ENCODE measurements around the gene FOXO6. TPM values are rescaled to one million over a fixed set of nuclear protein-coding genes. Genes with fewer than 3 reads are reported as not detected.

The FOXO6 gene
- total RNA-seq, 1 donor from 2014 or later, result 2.1 TPM

DNA sequence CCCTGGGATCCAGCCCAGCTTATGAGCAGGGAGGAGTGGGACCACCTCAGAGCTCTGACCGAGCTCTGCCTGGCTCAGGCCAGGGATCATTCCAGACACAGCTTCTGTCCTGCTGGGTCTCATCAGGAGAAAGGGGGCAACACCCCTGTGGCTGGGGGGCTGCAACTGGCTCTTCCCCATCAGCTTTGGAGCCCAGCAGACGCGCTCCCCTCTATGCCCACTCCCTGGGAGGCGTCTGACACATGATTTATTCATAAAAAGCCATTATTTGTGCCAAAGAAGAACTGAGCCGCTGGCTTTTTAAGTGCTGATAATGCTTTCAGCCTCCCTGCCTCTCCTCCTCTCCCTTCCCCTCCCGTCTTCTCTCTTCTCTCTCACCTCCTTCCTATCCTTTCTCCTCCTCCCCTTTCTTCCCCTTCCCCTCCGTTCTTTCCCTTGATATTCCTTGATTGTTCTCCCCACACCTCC lies 25.0 kb downstream of the FOXO6 start:
- no peaks in the 10 kb centered on the region for H3K36me3 ChIP-seq
- no peak for TF ChIP-seq CTCF (IDR thresholded peaks at IDR 0.05; ENCODE audit: borderline replicate concordance)
- H3K27me3 ChIP-seq (ENCODE audit: low read depth), result peaks cover 26% of the 10 kb centered on the region
- no peak overlapping the region for H3K27ac ChIP-seq (replicated peaks)
- no peak for DNase-seq
- H3K4me3 ChIP-seq, result no peak overlapping the region
- intact Hi-C loops (cut with micrococcal nuclease), result no loop called here
- H3K9me3 ChIP-seq (replicated peaks), result no peaks in the 10 kb centered on the region
- peaks cover 50% of the 10 kb centered on the region for H3K4me1 ChIP-seq

DNA sequence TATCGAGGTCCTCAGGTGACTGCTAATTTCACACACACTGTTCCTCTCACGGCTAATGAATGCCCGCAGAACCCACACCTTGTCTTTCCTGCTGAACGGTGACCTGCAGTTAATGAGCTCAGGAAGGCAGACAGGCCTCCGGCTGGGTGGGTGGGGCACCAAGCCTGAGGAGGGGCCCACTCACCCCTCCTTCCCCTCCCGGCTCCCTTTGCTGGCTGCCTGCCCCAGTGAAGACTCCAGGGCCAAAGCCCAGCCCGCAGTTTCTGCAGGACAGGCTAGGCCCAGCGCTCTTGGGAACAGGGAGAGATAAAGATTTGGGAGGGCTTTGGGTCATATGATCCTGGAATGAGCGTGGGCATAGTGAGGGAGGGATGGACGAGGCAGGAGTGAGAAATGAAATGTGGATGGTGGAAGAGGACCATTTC lies 26.4 kb downstream of the FOXO6 start:
- intact Hi-C loops (cut with micrococcal nuclease), result no loop called here
- Histone ChIP-seq H3K4me3 (no peak overlapping the region), H3K4me1 (peaks cover 48% of the 10 kb centered on the region), H3K27me3 (ENCODE audit: low read depth) (peaks cover 20% of the 10 kb centered on the region), H3K36me3 (no peaks in the 10 kb centered on the region), H3K9me3 (replicated peaks) (no peaks in the 10 kb centered on the region), H3K27ac (replicated peaks) (peak overlapping the region; percentile 67)
- peak; percentile 87 for DNase-seq
- TF ChIP-seq CTCF (IDR thresholded peaks at IDR 0.05; ENCODE audit: borderline replicate concordance), result no peak

DNA sequence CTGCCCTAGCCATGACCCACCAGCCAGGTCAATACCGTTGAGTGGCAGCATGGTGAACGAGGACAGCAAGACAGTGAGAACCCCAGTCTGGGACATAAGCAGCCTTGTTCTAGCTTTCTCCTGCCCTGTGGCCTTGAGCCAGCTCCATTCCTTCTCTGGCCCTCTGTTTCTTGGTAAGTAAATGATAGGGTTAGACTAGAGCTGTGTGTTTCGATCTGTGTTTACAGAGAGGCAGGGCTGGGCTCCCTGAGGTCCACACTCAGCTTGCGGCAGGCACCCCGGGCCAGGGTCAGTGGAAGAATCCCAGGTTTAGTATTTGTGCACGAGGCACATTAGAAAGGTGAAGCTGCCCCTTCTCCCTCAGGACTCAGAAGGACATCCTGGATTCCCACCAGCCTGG lies 27.3 kb downstream of the FOXO6 start:
- no peak overlapping the region for H3K4me3 ChIP-seq
- H3K27me3 ChIP-seq (ENCODE audit: low read depth), result peaks cover 17% of the 10 kb centered on the region
- no peaks in the 10 kb centered on the region for H3K36me3 ChIP-seq
- peaks cover 45% of the 10 kb centered on the region for H3K4me1 ChIP-seq
- DNase-seq, result no peak
- TF ChIP-seq CTCF (IDR thresholded peaks at IDR 0.05; ENCODE audit: borderline replicate concordance), result no peak
- H3K27ac ChIP-seq (replicated peaks), result peak overlapping the region; percentile 67
- intact Hi-C loops (cut with micrococcal nuclease), result no loop called here
- H3K9me3 ChIP-seq (replicated peaks), result no peaks in the 10 kb centered on the region

DNA sequence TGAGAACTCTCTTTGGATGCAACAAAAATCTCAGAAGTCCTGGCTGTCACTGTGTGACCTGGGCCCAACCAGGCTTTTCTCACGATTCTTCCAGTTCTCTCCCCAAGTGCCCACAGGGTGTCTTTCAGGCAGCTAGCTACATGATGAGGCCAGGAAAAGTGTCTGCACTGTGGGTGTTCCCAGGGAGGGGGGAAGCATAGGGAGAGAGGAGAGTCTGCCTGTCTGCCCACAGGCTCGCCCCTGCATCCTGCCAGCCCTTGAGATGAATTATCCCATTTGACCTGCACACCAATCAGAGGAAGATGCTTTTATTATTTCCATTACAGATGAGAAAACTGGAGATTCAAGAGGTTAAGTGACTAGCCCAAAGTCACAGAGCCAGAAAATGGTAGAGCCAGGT lies 27.8 kb downstream of the FOXO6 start:
- no peak for DNase-seq
- H3K4me3 ChIP-seq, result no peak overlapping the region
- intact Hi-C loops (cut with micrococcal nuclease), result no loop called here
- peaks cover 12% of the 10 kb centered on the region for H3K27me3 ChIP-seq (ENCODE audit: low read depth)
- H3K9me3 ChIP-seq (replicated peaks), result no peaks in the 10 kb centered on the region
- no peaks in the 10 kb centered on the region for H3K36me3 ChIP-seq
- TF ChIP-seq CTCF (IDR thresholded peaks at IDR 0.05; ENCODE audit: borderline replicate concordance), result no peak
- H3K4me1 ChIP-seq, result peaks cover 45% of the 10 kb centered on the region
- no peak overlapping the region for H3K27ac ChIP-seq (replicated peaks)

GRCh38 chr1:41390166-41390565 lies 28.9 kb downstream of the FOXO6 start:
- TF ChIP-seq CTCF (IDR thresholded peaks at IDR 0.05; ENCODE audit: borderline replicate concordance), result no peak
- DNase-seq, result no peak

More at GRCh38 chr1:41390166-41390565, 28.9 kb downstream of the FOXO6 start:
- Histone ChIP-seq H3K4me1 (peaks cover 50% of the 10 kb centered on the region), H3K36me3 (no peaks in the 10 kb centered on the region), H3K9me3 (replicated peaks) (no peaks in the 10 kb centered on the region), H3K4me3 (no peak overlapping the region), H3K27ac (replicated peaks) (no peak overlapping the region), H3K27me3 (ENCODE audit: low read depth) (peaks cover 12% of the 10 kb centered on the region)
- intact Hi-C loops (cut with micrococcal nuclease), result no loop called here
